Measurements from ENCODE around the gene MLLT6.

MLLT6 gene

GRCh38 chr17:38728290-38728831 lies 23.3 kb downstream of the MLLT6 start:
- no peak for DNase-seq (ENCODE audit: low spot score)

GRCh38 chr17:38729368-38729885 lies 24.4 kb downstream of the MLLT6 start:
- DNase-seq (ENCODE audit: low spot score) = no peak

- DNase-seq (ENCODE audit: low spot score) = peak; percentile 96
Observed at GRCh38 chr17:38729886-38730525, 24.9 kb downstream of the MLLT6 start, which contains the start of gene CISD3. CISD3 (plus strand) TSS chr17:38730341; CDS start chr17:38730359, 18 bp downstream.

- DNase-seq (ENCODE audit: low spot score) = peak; percentile 58
Observed at GRCh38 chr17:38730526-38731379, 25.7 kb downstream of the MLLT6 start.

- DNase-seq (ENCODE audit: low spot score) = no peak
Observed at GRCh38 chr17:38731526-38732294, 26.6 kb downstream of the MLLT6 start.

- no peak for DNase-seq (ENCODE audit: low spot score)
Observed at GRCh38 chr17:38732376-38733281, 27.6 kb downstream of the MLLT6 start.

- DNase-seq (ENCODE audit: low spot score) = no peak
Observed at GRCh38 chr17:38733282-38733981, 28.4 kb downstream of the MLLT6 start.

- no peak for DNase-seq (ENCODE audit: low spot score)
Observed at GRCh38 chr17:38733982-38734973, 29.2 kb downstream of the MLLT6 start.

- DNase-seq (ENCODE audit: low spot score) = peak; percentile 76
Observed at GRCh38 chr17:38735161-38735997, 30.3 kb downstream of the MLLT6 start.

- no peak for DNase-seq (ENCODE audit: low spot score)
Observed at GRCh38 chr17:38738007-38738662, 33.1 kb downstream of the MLLT6 start.

- no peak for DNase-seq (ENCODE audit: low spot score)
Observed at GRCh38 chr17:38738686-38739085, 33.6 kb downstream of the MLLT6 start.

GRCh38 chr17:38739305-38739704 lies 34.2 kb downstream of the MLLT6 start:
- no peak for DNase-seq (ENCODE audit: low spot score)

GRCh38 chr17:38740044-38740443 lies 35.0 kb downstream of the MLLT6 start:
- DNase-seq (ENCODE audit: low spot score) = no peak

- no peak for DNase-seq (ENCODE audit: low spot score)
Observed at GRCh38 chr17:38740806-38741205, 35.7 kb downstream of the MLLT6 start.

- no peak for DNase-seq (ENCODE audit: low spot score)
Observed at GRCh38 chr17:38741461-38741860, 36.4 kb downstream of the MLLT6 start.

GRCh38 chr17:38741921-38742410 lies 36.9 kb downstream of the MLLT6 start:
- peak; percentile 40 for DNase-seq (ENCODE audit: low spot score)
